PC-3 (cell line): Measurements from ENCODE around the gene BAIAP2. TPM values are rescaled to one million over a fixed set of nuclear protein-coding genes. Genes with fewer than 3 reads are reported as not detected.

Experiments used
- ATAC-seq: fragments of 200-7000 bp; cut with Tn5 transposase; 2 replicates; pipeline ENCODE4 v1.9.1; 2020; ENCODE audit warnings: mild to moderate bottlenecking, moderate library complexity
- BruUV-seq: library from RNA; stranded (reverse); fragments of 400-500 nt; replicated peaks from 2 replicates; lab custom pipeline; 2021; lab: Mats Ljungman, UMichigan
- CTCF ChIA-PET: fragments of 300-600 bp; sonication (Branson Sonifier 250); formaldehyde crosslinking; loops from one replicate; lab custom pipeline; 2022; ENCODE audit warnings: antibody characterized with exemption; lab: Charles Lee
- POLR2A ChIA-PET: fragments of 300-600 bp; sonication (Branson Sonifier 250); formaldehyde crosslinking; loops from one replicate; lab custom pipeline; 2022; ENCODE audit warnings: antibody characterized with exemption; ENCODE audit not compliant: unreplicated experiment; lab: Charles Lee
- DNase-seq: peaks from one replicate; pipeline ENCODE4 v3.0.0-alpha.2; 2015
- H2AFZ ChIP-seq: fragments of 300-600 bp; sonication (generic); 2 replicates; pipeline ENCODE4 v1.6.0; 2016; ENCODE audit warnings: antibody characterized with exemption, low read length
- H3F3A ChIP-seq: fragments of 300-600 bp; sonication (generic); one replicate; pipeline ENCODE4 v1.6.0; 2017; ENCODE audit warnings: antibody characterized with exemption, low read length, control low read depth, mild to moderate bottlenecking; ENCODE audit not compliant: unreplicated experiment
- H3K27ac ChIP-seq: fragments of 300-600 bp; sonication (generic); 2 replicates; pipeline ENCODE4 v1.5.1; 2016; ENCODE audit warnings: mild to moderate bottlenecking, low read length
- H3K27me3 ChIP-seq: fragments of 300-600 bp; sonication (generic); 2 replicates; pipeline ENCODE4 v1.6.1; 2016; ENCODE audit warnings: low read length, mixed read lengths
- H3K36me3 ChIP-seq: fragments of 300-600 bp; sonication (generic); 2 replicates; pipeline ENCODE4 v1.6.1; 2016; ENCODE audit warnings: low read depth, mixed run types, low read length, mixed read lengths
- H3K4me1 ChIP-seq: fragments of 300-600 bp; sonication (generic); 2 replicates; pipeline ENCODE4 v1.5.1; 2016; ENCODE audit warnings: low read length; ENCODE audit not compliant: insufficient read depth
- H3K4me2 ChIP-seq: fragments of 300-600 bp; sonication (generic); 2 replicates; pipeline ENCODE4 v1.6.0; 2016; ENCODE audit warnings: low read length
- H3K4me3 ChIP-seq: fragments of 300-600 bp; sonication (generic); 2 replicates; pipeline ENCODE4 v1.5.1; 2016; ENCODE audit warnings: mild to moderate bottlenecking, low read length, mixed read lengths
- H3K79me2 ChIP-seq: fragments of 300-600 bp; sonication (generic); 2 replicates; pipeline ENCODE4 v1.6.1; 2017; ENCODE audit warnings: low read length, mixed read lengths
- H3K9ac ChIP-seq: fragments of 300-600 bp; sonication (generic); 2 replicates; pipeline ENCODE4 v1.6.0; 2016; ENCODE audit warnings: mild to moderate bottlenecking, low read length
- H3K9me2 ChIP-seq: fragments of 300-600 bp; sonication (generic); replicated peaks from 2 replicates; pipeline ENCODE4 v1.6.1; 2016; ENCODE audit warnings: mixed run types, low read length, mixed read lengths
- H3K9me3 ChIP-seq: fragments of 300-600 bp; sonication (generic); 2 replicates; pipeline ENCODE4 v1.6.1; 2016; ENCODE audit warnings: low read length, mixed read lengths
- H4K20me1 ChIP-seq: fragments of 300-600 bp; sonication (generic); 2 replicates; pipeline ENCODE4 v1.6.1; 2016; ENCODE audit warnings: low read length, mixed read lengths
- CTCF ChIP-seq: fragments of 300-600 bp; sonication (generic); conservative IDR thresholded peaks from 2 replicates; pipeline ENCODE4 v1.5.1; 2017; ENCODE audit warnings: antibody characterized with exemption, low read depth, mild to moderate bottlenecking, low read length
- EZH2 ChIP-seq: fragments of 300-600 bp; sonication (generic); IDR thresholded peaks from one replicate; pipeline ENCODE4 v1.6.1; 2017; ENCODE audit warnings: antibody characterized with exemption, mild to moderate bottlenecking, low read length; ENCODE audit not compliant: unreplicated experiment
- EZH2phosphoT487 ChIP-seq: fragments of 300-600 bp; sonication (generic); IDR thresholded peaks from 2 replicates; pipeline ENCODE4 v1.6.1; 2018; ENCODE audit warnings: mild to moderate bottlenecking, antibody characterized with exemption, low read length, borderline replicate concordance
- intact Hi-C: fragments of 100-400 bp; cut with micrococcal nuclease; formaldehyde crosslinking; loops from 2 replicates; pipeline ENCODE4 v1.9.0; 2023
- total RNA-seq: library from RNA; depleted of rRNA; stranded (reverse); fragments of >200 nt; gene quantifications from 2 replicates; pipeline ENCODE4 v1.2.3, GENCODE V29; 2014

The BAIAP2 gene
- total RNA-seq, 1 experiment from 2014 or later: 56.9 TPM

GRCh38 chr17:81061027-81061735 is 26.2 kb downstream of the BAIAP2 start:
- Histone ChIP-seq H3F3A (no peaks in the 10 kb centered on the region), H3K79me2 (peaks cover 51% of the 10 kb centered on the region), H3K4me3 (no peak overlapping the region), H3K4me1 (peaks cover 20% of the 10 kb centered on the region), H3K9me2 (no peaks in the 10 kb centered on the region), H3K9ac (no peak overlapping the region), H3K27ac (no peak overlapping the region), H3K27me3 (no peaks in the 10 kb centered on the region), H4K20me1 (no peaks in the 10 kb centered on the region), H3K4me2 (no peak overlapping the region), H3K9me3 (no peaks in the 10 kb centered on the region), H2AFZ (no peak overlapping the region), H3K36me3 (peaks cover 16% of the 10 kb centered on the region; the same call in 1 of the 2 replicates)
- ChIA-PET POLR2A (no interaction called here), CTCF (no interaction called here)
- intact Hi-C loops: no loop called here
- no peak for DNase-seq
- no TSS peak for BruUV-seq
- TF ChIP-seq EZH2 (no peak), EZH2phosphoT487 (no peak), CTCF (no peak)
- no peak for ATAC-seq

GRCh38 chr17:81062014-81062780 is 27.2 kb downstream of the BAIAP2 start:
- Histone ChIP-seq H3K27ac (no peak overlapping the region), H3K9ac (no peak overlapping the region), H3K4me1 (peaks cover 19% of the 10 kb centered on the region), H4K20me1 (no peaks in the 10 kb centered on the region), H2AFZ (no peak overlapping the region), H3K27me3 (no peaks in the 10 kb centered on the region), H3K4me2 (no peak overlapping the region), H3K79me2 (peaks cover 52% of the 10 kb centered on the region), H3K4me3 (no peak overlapping the region), H3K9me3 (no peaks in the 10 kb centered on the region), H3F3A (no peaks in the 10 kb centered on the region), H3K36me3 (peaks cover 14% of the 10 kb centered on the region; the same call in 1 of the 2 replicates), H3K9me2 (no peaks in the 10 kb centered on the region)
- ChIA-PET POLR2A (interaction anchor here (0.6 kb wide), 1 partner anchor 451 kb away, joined by 3 read pairs; no protein-coding TSS in a partner anchor), CTCF (interaction anchor here (0.6 kb wide), 1 partner anchor 809 kb away, joined by 4 read pairs; the partner anchor contains the start of gene ARHGDIA)
- TF ChIP-seq EZH2phosphoT487 (no peak), CTCF (no peak), EZH2 (no peak)
- no TSS peak for BruUV-seq
- ATAC-seq (no peak), DNase-seq (no peak)
- intact Hi-C loops: no loop called here
